ENCODE measurements around the gene ANO9. TPM values are rescaled to one million over a fixed set of nuclear protein-coding genes. Genes with fewer than 3 reads are reported as not detected.

ANO9 gene
- total RNA-seq, 3 donors from 2014 or later (not counting 1 experiment from before 2014, with no cell fraction given) = 15.1 to 21.3 (median 15.1) TPM

GRCh38 chr11:417652-418342 is 24.0 kb downstream of the ANO9 start:
- H3K4me1 ChIP-seq (ENCODE audit: control insufficient read depth, insufficient read depth, low read length) = peaks cover 40% of the 10 kb centered on the region
- WGBS (ENCODE audit: insufficient coverage) = 87% methylated on average over 19 of the region's 19 CpGs
- H3K27ac ChIP-seq (ENCODE audit: low read length) = no peak overlapping the region
- Mint-ChIP-seq H3K36me3 (no peaks in the 10 kb centered on the region), H3K27me3 (ENCODE audit: low read depth in 2 of 2) (no peaks in the 10 kb centered on the region), H3K27ac (peak overlapping the region in 1 of 2 donors; percentile 69), H3K4me1 (peaks cover 17 to 47% of the 10 kb centered on the region in 2 donors), H3K4me3 (peak overlapping the region; percentile 60), H3K9me3 (no peaks in the 10 kb centered on the region)
- intact Hi-C loops (cut with micrococcal nuclease) = loop anchor here (5.0 kb wide), 2 partner anchors 150 to 210 kb away; partner anchors contain the start of genes BET1L and RIC8A
- DNase-seq (no peak), ATAC-seq (no peak)
- no peaks in the 10 kb centered on the region for H3K36me3 ChIP-seq (ENCODE audit: control insufficient read depth, insufficient read depth, low read length)
- H3K27me3 ChIP-seq (ENCODE audit: control insufficient read depth, insufficient read depth, low read length) = no peaks in the 10 kb centered on the region
- TF ChIP-seq CTCF (IDR thresholded peaks at IDR 0.05) = no peak
- no peaks in the 10 kb centered on the region for H3K9me3 ChIP-seq (ENCODE audit: control insufficient read depth, insufficient read depth, low read length)
- H3K4me3 ChIP-seq (ENCODE audit: low read length) = no peak overlapping the region

GRCh38 chr11:416757-417621 is 24.8 kb downstream of the ANO9 start:
- Mint-ChIP-seq H3K9me3 (no peaks in the 10 kb centered on the region), H3K36me3 (no peaks in the 10 kb centered on the region), H3K4me1 (peaks cover 17 to 49% of the 10 kb centered on the region in 2 donors), H3K27me3 (ENCODE audit: low read depth in 2 of 2) (no peaks in the 10 kb centered on the region), H3K4me3 (peak overlapping the region; percentile 96), H3K27ac (peak overlapping the region in 1 of 2 donors; percentile 84)
- TF ChIP-seq CTCF (IDR thresholded peaks at IDR 0.05) = no peak
- peak; percentile 57 to 65 for DNase-seq
- Histone ChIP-seq H3K9me3 (ENCODE audit: control insufficient read depth, insufficient read depth, low read length) (no peaks in the 10 kb centered on the region), H3K27ac (ENCODE audit: low read length) (peak overlapping the region; percentile 81), H3K36me3 (ENCODE audit: control insufficient read depth, insufficient read depth, low read length) (no peaks in the 10 kb centered on the region), H3K27me3 (ENCODE audit: control insufficient read depth, insufficient read depth, low read length) (no peaks in the 10 kb centered on the region), H3K4me1 (ENCODE audit: control insufficient read depth, insufficient read depth, low read length) (peaks cover 44% of the 10 kb centered on the region), H3K4me3 (ENCODE audit: low read length) (peak overlapping the region; percentile 70)
- ATAC-seq = peak; percentile 47 to 66 (median 56)
- intact Hi-C loops (cut with micrococcal nuclease) = loop anchor here (5.0 kb wide), 2 partner anchors 150 to 210 kb away; partner anchors contain the start of genes BET1L and RIC8A
- WGBS (ENCODE audit: insufficient coverage) = 1% methylated on average over 97 of the region's 97 CpGs

- no peaks in the 10 kb centered on the region for H3K9me3 ChIP-seq (ENCODE audit: control insufficient read depth, insufficient read depth, low read length)
- no peaks in the 10 kb centered on the region for H3K27me3 Mint-ChIP-seq (ENCODE audit: low read depth in 2 of 2)
- H3K27ac ChIP-seq (ENCODE audit: low read length) = peak overlapping the region; percentile 81
- intact Hi-C loops (cut with micrococcal nuclease) = loop anchor here (5.0 kb wide), 2 partner anchors 149 to 209 kb away; partner anchors contain the start of genes BET1L and RIC8A
- H3K4me3 Mint-ChIP-seq = peak overlapping the region; percentile 96
- 3% methylated on average over 45 of the region's 45 CpGs for WGBS (ENCODE audit: insufficient coverage)
- H3K4me1 Mint-ChIP-seq = peaks cover 17 to 49% of the 10 kb centered on the region in 2 donors
- H3K36me3 ChIP-seq (ENCODE audit: control insufficient read depth, insufficient read depth, low read length) = no peaks in the 10 kb centered on the region
- H3K4me3 ChIP-seq (ENCODE audit: low read length) = peak overlapping the region; percentile 70
- peaks cover 46% of the 10 kb centered on the region for H3K4me1 ChIP-seq (ENCODE audit: control insufficient read depth, insufficient read depth, low read length)
- no peaks in the 10 kb centered on the region for H3K27me3 ChIP-seq (ENCODE audit: control insufficient read depth, insufficient read depth, low read length)
- no peaks in the 10 kb centered on the region for H3K9me3 Mint-ChIP-seq
- H3K36me3 Mint-ChIP-seq = no peaks in the 10 kb centered on the region
- peak overlapping the region; percentile 82 to 84 for H3K27ac Mint-ChIP-seq
- ATAC-seq (peak; percentile 0 to 17 (median 14)), DNase-seq (peak; percentile 19 to 49)
- TF ChIP-seq CTCF (IDR thresholded peaks at IDR 0.05) = no peak
Observed at GRCh38 chr11:416051-416756, 25.6 kb downstream of the ANO9 start.

All from natural killer cell (primary cell).